Measurements from ENCODE around the gene ZBTB1.
"Not testable (repeated sequence)": the region's sequence is repeated elsewhere in the genome, so short reads cannot be mapped to it uniquely, and the experiment has no call there.

Gene ZBTB1

GRCh38 chr14:64569138-64569631 lies 64.6 kb downstream of the ZBTB1 start:
- no peak overlapping the region for H3K4me3 ChIP-seq (replicated peaks; ENCODE audit: low read depth, low read length)
- TF ChIP-seq CTCF (IDR thresholded peaks at IDR 0.05; ENCODE audit: low read length, missing control alignments), result no peak
- DNase-seq (ENCODE audit: low read depth), result peak; percentile 88

- not testable (repeated sequence) for H3K4me3 ChIP-seq (replicated peaks; ENCODE audit: low read depth, low read length); DNase-seq (ENCODE audit: low read depth)
Observed at GRCh38 chr14:64569646-64570045, 65.1 kb downstream of the ZBTB1 start.

- DNase-seq (ENCODE audit: low read depth), result no peak
- H3K4me3 ChIP-seq (replicated peaks; ENCODE audit: low read depth, low read length), result no peak overlapping the region
- TF ChIP-seq CTCF (IDR thresholded peaks at IDR 0.05; ENCODE audit: low read length, missing control alignments), result no peak
Observed at GRCh38 chr14:64572386-64573104, 68.0 kb downstream of the ZBTB1 start.

GRCh38 chr14:64573109-64573508 lies 68.5 kb downstream of the ZBTB1 start:
- no peak overlapping the region for H3K4me3 ChIP-seq (replicated peaks; ENCODE audit: low read depth, low read length)
- DNase-seq (ENCODE audit: low read depth), result no peak
- TF ChIP-seq CTCF (IDR thresholded peaks at IDR 0.05; ENCODE audit: low read length, missing control alignments), result no peak
